Upper lobe of left lung (tissue), 6 donors: ENCODE data around the gene USP6NL. TPM values are rescaled to one million over a fixed set of nuclear protein-coding genes. Genes with fewer than 3 reads are reported as not detected.
A peak's percentile ranks its signal among the peaks of the same experiment; 100 is the strongest.

ENCODE experiments used
- ATAC-seq, 2 donors: fragments of 200-7000 bp; cut with Tn5 transposase; one replicate each; pipeline ENCODE4 v1.9.1; 2022; ENCODE audit warnings: mild to moderate bottlenecking in 2 of 2, moderate library complexity in 2 of 2; ENCODE audit not compliant: low FRiP score in 2 of 2
- DNase-seq, 2 donors: peaks; one replicate each; pipeline ENCODE4 v3.0.0-alpha.2; 2019 to 2020
- H3K27ac ChIP-seq, 4 donors: fragments of 200-600 bp; sonication (generic); one replicate each; pipeline ENCODE4 v1.5.1; 2016 to 2019
- H3K27me3 ChIP-seq, 4 donors: fragments of 200-600 bp; sonication (generic); one replicate each; pipeline ENCODE4 v1.5.1; 2017 to 2019
- H3K36me3 ChIP-seq, 4 donors: fragments of 200-600 bp; sonication (generic); one replicate each; pipeline ENCODE4 v1.5.1; 2016 to 2019
- H3K4me1 ChIP-seq, 4 donors: fragments of 200-600 bp; sonication (generic); one replicate each; pipeline ENCODE4 v1.5.1; 2018 to 2019
- H3K4me3 ChIP-seq, 4 donors: fragments of 200-600 bp; sonication (generic); one replicate each; pipeline ENCODE4 v1.5.1; 2017 to 2019; ENCODE audit warnings: mild to moderate bottlenecking in 2 of 4, moderate library complexity in 1 of 4
- H3K9me3 ChIP-seq, 4 donors: fragments of 200-600 bp; sonication (generic); one replicate each; pipeline ENCODE4 v1.5.1; 2018 to 2019
- EP300 ChIP-seq, 4 donors: sonication (generic); formaldehyde crosslinking; IDR thresholded peaks; one replicate each; pipeline ENCODE4 v1.5.1; 2017; ENCODE audit warnings: antibody characterized with exemption in 4 of 4, control low read depth in 2 of 4
- POLR2A ChIP-seq, 4 donors: fragments of 450-650 bp; IDR thresholded peaks; one replicate each; pipeline ENCODE4 v1.5.1; 2016 to 2017; ENCODE audit warnings: antibody characterized with exemption in 4 of 4, mild to moderate bottlenecking in 2 of 4
- POLR2AphosphoS5 ChIP-seq, 2 donors: sonication (generic); formaldehyde crosslinking; IDR thresholded peaks; one replicate each; pipeline ENCODE4 v1.5.1; 2017; ENCODE audit warnings: antibody characterized with exemption in 2 of 2
- WGBS, 2 donors: methylation state at CpG; one replicate each; pipeline ENCODE4 v1.1.5; 2017 to 2018; 5-methylcytosine and 5-hydroxymethylcytosine counted together
- total RNA-seq, 6 donors: library from RNA; depleted of rRNA in 4 of 6; stranded (reverse); fragments of >200 nt in 4 of 6; gene quantifications; one replicate each; pipeline versions ENCODE4 v1.1.0 to v1.2.1, GENCODE V29; 2016 to 2021
- TF ChIP-seq, protein P1 (sequence below), 6 experiments: fragments of 450-650 bp in 4 of 6; fragments of 200-600 bp in 2 of 6; sonication (generic) in 2 of 6; IDR thresholded peaks; one replicate each; pipeline ENCODE4 v1.5.1; 2016 to 2019; ENCODE audit warnings: antibody characterized with exemption in 6 of 6
- donor health status: DM: no; HTN: no; CAD: no; lungs with moderate emphysema.
- donor health status: DM: no; HTN: yes; CAD: no; lungs with severe emphysema.

Gene USP6NL
- total RNA-seq, 6 donors from 2014 or later: 16.4 to 28.6 (median 21.8) TPM

DNA sequence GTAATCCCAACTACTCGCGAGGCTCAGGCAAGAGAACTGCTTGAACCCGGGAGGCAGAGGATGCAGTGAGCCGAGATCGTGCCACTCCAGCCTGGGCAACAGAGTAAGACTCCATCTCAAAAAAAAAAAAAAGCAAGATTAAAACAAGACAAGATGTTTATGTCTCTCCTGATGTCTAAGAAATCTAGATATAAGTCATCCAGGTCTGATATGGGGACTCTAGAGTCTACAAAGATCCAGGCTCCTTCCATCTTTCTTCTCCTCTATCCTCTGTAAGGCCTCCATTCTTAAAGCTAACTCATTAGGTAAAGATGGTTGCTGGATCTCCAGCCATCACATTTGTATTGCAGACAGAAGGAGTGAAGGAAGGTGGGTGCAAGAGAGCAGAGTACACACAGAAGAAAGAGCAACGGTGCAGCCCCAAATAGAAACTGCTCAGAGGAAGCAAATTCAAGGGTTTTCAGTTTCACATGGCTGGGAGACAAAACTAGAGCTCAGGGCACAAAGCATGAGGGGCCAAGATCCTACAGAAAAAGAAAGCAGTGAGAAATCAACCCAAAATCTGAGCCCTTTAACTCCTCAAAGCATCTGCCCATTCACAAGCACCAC is 57.6 kb downstream of the USP6NL start:
- 83 to 90% methylated on average over 6 of the region's 6 CpGs for WGBS, 2 donors
- H3K9me3 ChIP-seq: no peaks in the 10 kb centered on the region
- TF ChIP-seq, protein P1, sequence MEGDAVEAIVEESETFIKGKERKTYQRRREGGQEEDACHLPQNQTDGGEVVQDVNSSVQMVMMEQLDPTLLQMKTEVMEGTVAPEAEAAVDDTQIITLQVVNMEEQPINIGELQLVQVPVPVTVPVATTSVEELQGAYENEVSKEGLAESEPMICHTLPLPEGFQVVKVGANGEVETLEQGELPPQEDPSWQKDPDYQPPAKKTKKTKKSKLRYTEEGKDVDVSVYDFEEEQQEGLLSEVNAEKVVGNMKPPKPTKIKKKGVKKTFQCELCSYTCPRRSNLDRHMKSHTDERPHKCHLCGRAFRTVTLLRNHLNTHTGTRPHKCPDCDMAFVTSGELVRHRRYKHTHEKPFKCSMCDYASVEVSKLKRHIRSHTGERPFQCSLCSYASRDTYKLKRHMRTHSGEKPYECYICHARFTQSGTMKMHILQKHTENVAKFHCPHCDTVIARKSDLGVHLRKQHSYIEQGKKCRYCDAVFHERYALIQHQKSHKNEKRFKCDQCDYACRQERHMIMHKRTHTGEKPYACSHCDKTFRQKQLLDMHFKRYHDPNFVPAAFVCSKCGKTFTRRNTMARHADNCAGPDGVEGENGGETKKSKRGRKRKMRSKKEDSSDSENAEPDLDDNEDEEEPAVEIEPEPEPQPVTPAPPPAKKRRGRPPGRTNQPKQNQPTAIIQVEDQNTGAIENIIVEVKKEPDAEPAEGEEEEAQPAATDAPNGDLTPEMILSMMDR (IDR thresholded peaks at IDR 0.05): no peak
- TF ChIP-seq EP300 (IDR thresholded peaks at IDR 0.05) (no peak), POLR2AphosphoS5 (IDR thresholded peaks at IDR 0.05) (no peak)

DNA sequence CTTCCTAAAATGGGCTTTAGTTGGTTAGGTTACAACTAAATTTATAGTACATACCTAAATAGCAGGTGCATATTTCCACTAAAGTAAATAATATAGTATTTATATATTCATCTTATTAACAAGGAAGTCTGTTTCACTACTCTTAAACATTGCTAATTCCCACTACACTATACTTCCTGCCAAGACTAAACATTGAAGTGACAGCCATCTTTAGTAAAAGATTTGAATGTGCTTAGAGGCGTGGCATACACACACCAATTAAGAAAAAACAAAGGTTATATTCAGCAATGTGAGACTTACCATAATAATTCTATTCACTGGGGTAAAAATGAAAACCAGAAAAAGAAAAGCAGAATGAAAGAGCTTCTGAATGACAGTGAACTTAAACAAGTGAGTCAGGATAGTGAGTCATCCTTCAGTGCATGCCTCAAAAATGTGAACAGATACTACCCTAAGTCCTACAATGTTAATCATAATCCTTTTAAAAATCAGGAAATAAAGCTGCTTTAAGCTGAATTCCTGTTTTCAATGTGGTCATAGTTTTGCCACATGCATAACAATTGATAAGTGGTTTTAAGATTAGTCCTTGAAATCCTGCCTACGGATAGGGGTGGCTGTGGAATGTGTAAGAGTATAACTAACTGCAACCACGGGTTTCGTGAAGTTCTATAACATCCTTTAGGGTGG is 59.4 kb downstream of the USP6NL start:
- peak in 1 of 4 donors; percentile 27 for TF ChIP-seq EP300 (IDR thresholded peaks at IDR 0.05)
- TF ChIP-seq, protein P1 (IDR thresholded peaks at IDR 0.05): no peak
- WGBS, 2 donors: 45 to 55% methylated on average over 4 of the region's 4 CpGs
- H3K4me3 ChIP-seq: no peak overlapping the region
- no peaks in the 10 kb centered on the region for H3K36me3 ChIP-seq
- H3K9me3 ChIP-seq: no peaks in the 10 kb centered on the region
- peak in 1 of 2 donors; percentile 88 for ATAC-seq
- H3K27ac ChIP-seq: peak overlapping the region; percentile 23 to 53 (median 33)
- H3K4me1 ChIP-seq: peaks cover 10 to 16% (median 14%) of the 10 kb centered on the region in 4 donors
- DNase-seq: no peak
- H3K27me3 ChIP-seq: no peaks in the 10 kb centered on the region

More for the DNA sequence above, 57.6 kb downstream of the USP6NL start:
- DNase-seq (no peak), ATAC-seq (no peak)
- no peak overlapping the region for H3K4me3 ChIP-seq
- no peaks in the 10 kb centered on the region for H3K36me3 ChIP-seq
- H3K27ac ChIP-seq: no peak overlapping the region
- no peaks in the 10 kb centered on the region for H3K27me3 ChIP-seq
- peaks cover 10 to 16% (median 14%) of the 10 kb centered on the region in 4 donors for H3K4me1 ChIP-seq

DNA sequence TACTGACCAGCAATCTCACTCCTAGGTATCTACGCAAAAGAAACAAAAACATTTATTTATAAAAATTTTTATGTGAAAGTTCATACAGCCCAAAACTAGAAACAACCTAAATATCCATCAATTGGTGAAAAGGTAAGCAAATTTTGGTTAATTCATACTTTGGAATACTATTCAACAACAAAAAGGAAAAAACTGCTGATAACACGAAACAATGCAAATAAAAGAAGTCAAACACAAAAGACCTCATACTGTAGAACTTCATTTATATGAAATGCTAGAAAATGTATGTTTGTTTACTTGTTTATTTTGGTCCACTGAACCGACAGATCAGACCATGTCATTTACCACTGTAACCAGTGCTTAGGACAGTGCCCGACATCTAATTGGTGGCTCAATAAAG is 60.3 kb downstream of the USP6NL start:
- no peak overlapping the region for H3K4me3 ChIP-seq
- H3K4me1 ChIP-seq: peaks cover 16 to 23% (median 19%) of the 10 kb centered on the region in 4 donors
- no peak for TF ChIP-seq POLR2AphosphoS5 (IDR thresholded peaks at IDR 0.05)
- TF ChIP-seq POLR2A (IDR thresholded peaks at IDR 0.05): no peak
- TF ChIP-seq, protein P1 (IDR thresholded peaks at IDR 0.05): no peak
- no peak for TF ChIP-seq EP300 (IDR thresholded peaks at IDR 0.05)
- 88 to 92% methylated on average over 4 of the region's 4 CpGs for WGBS, 2 donors
- H3K27me3 ChIP-seq: no peaks in the 10 kb centered on the region
- no peak for DNase-seq
- ATAC-seq: no peak
- no peaks in the 10 kb centered on the region for H3K36me3 ChIP-seq
- peak overlapping the region in 1 of 4 donors; percentile 23 for H3K27ac ChIP-seq
- H3K9me3 ChIP-seq: no peaks in the 10 kb centered on the region

DNA sequence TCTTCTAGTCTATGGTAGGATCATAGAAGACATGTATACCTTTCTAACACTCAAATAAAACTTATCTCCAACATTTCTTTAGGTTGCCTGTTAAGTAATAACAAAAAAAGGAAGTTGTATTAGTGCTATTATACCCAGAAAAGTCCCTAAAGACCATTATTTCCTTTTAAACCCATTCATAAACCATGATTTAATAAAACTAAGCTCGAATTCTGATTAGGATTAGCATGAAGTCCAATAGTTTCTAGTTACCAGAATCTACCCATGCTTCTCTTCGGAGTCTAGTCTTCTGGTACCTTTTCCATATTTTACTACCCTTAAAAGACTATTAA is 62.7 kb downstream of the USP6NL start:
- peaks cover 16 to 23% (median 21%) of the 10 kb centered on the region in 4 donors for H3K4me1 ChIP-seq
- no peaks in the 10 kb centered on the region for H3K9me3 ChIP-seq
- no peaks in the 10 kb centered on the region for H3K27me3 ChIP-seq
- 79 to 82% methylated on average over 2 of the region's 2 CpGs for WGBS, 2 donors
- ATAC-seq (no peak), DNase-seq (no peak)
- TF ChIP-seq POLR2A (IDR thresholded peaks at IDR 0.05): no peak
- no peak for TF ChIP-seq POLR2AphosphoS5 (IDR thresholded peaks at IDR 0.05)
- TF ChIP-seq, protein P1 (IDR thresholded peaks at IDR 0.05): no peak
- TF ChIP-seq EP300 (IDR thresholded peaks at IDR 0.05): no peak
- H3K4me3 ChIP-seq: no peak overlapping the region
- no peaks in the 10 kb centered on the region for H3K36me3 ChIP-seq
- no peak overlapping the region for H3K27ac ChIP-seq
